NCI-H226 (cell line): Measurements from ENCODE around the gene TMEM63A.

Experiments
- DNase-seq: peaks from one replicate; pipeline ENCODE4 v3.0.0-alpha.2; 2015

The TMEM63A gene

GRCh38 chr1:225883616-225884265, 1.6 kb upstream of the TMEM63A start:
- DNase-seq: no peak

- peak; percentile 33 for DNase-seq
Measured at GRCh38 chr1:225882694-225883615, 775 bp upstream of the TMEM63A start.

- no peak for DNase-seq
Measured at GRCh38 chr1:225881081-225881958, 860 bp downstream of the TMEM63A start.

GRCh38 chr1:225880636-225881035, 1.5 kb downstream of the TMEM63A start:
- no peak for DNase-seq

GRCh38 chr1:225880222-225880588, 2.0 kb downstream of the TMEM63A start:
- no peak for DNase-seq

GRCh38 chr1:225879521-225880221, 2.5 kb downstream of the TMEM63A start:
- DNase-seq: no peak

GRCh38 chr1:225878282-225878681, 3.9 kb downstream of the TMEM63A start:
- DNase-seq: no peak

GRCh38 chr1:225877580-225877979, 4.6 kb downstream of the TMEM63A start:
- no peak for DNase-seq

GRCh38 chr1:225876900-225877510, 5.2 kb downstream of the TMEM63A start:
- no peak for DNase-seq

- DNase-seq: no peak
Measured at GRCh38 chr1:225875044-225875815, 7.0 kb downstream of the TMEM63A start.

- no peak for DNase-seq
Measured at GRCh38 chr1:225874431-225874830, 7.7 kb downstream of the TMEM63A start.

GRCh38 chr1:225873281-225873850, 8.8 kb downstream of the TMEM63A start:
- DNase-seq: no peak

- no peak for DNase-seq
Measured at GRCh38 chr1:225872075-225872430, 10.1 kb downstream of the TMEM63A start.

GRCh38 chr1:225871359-225872074, 10.7 kb downstream of the TMEM63A start:
- DNase-seq: no peak

GRCh38 chr1:225870911-225871310, 11.3 kb downstream of the TMEM63A start:
- no peak for DNase-seq

- DNase-seq: no peak
Measured at GRCh38 chr1:225868631-225869330, 13.4 kb downstream of the TMEM63A start.

- no peak for DNase-seq
Measured at GRCh38 chr1:225866981-225867380, 15.2 kb downstream of the TMEM63A start.

GRCh38 chr1:225866061-225866837, 15.9 kb downstream of the TMEM63A start:
- DNase-seq: no peak

- DNase-seq: no peak
Measured at GRCh38 chr1:225865514-225865913, 16.7 kb downstream of the TMEM63A start.
